DMS53 (cell line): ENCODE measurements around the gene SH2D7.
"Not testable (repeated sequence)": the region's sequence is repeated elsewhere in the genome, so short reads cannot be mapped to it uniquely, and the experiment has no call there.

Experiments used
- DNase-seq: peaks from one replicate; lab custom pipeline; 2025; lab: John Stamatoyannopoulos, UW

SH2D7 gene

DNA sequence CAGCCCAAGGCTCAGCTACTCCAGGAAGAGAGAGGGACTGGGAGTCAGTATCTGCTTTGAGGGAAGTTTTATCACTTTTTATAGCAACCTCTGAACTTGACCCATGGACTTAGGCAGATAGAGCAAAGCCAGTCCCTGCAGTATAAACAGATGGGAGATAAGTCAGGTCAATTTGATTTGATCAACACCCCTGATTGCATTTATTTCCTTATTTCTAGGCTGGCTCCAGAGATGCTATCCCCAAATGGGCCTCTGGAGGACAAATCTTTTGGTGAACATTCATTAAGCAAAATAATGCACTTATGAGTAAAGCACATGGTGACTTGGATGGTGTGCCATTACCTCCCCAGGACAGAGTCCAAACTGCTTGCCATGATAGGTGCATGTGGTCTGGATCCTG, 47.9 kb downstream of the SH2D7 start:
- DNase-seq: no peak

DNA sequence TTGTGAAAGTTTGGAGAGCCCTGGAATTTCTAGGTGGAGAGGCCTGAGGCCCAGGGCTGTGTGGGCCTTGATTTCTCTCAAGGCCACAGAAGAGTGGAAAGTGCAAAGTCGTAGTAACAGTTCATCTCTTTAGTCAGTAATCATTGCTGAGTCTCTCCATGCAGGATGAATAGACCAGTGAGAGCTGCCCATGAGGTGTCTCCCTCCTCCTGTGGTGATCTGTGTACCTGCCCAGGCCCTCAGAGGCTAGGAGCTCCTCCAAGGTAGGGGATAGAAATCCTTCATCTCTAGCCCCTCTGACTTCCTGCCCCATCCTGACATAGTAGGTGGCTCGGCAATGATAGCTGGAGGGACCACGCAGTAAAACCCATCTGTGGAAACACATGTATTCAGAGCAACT, 50.0 kb downstream of the SH2D7 start:
- DNase-seq: no peak

DNA sequence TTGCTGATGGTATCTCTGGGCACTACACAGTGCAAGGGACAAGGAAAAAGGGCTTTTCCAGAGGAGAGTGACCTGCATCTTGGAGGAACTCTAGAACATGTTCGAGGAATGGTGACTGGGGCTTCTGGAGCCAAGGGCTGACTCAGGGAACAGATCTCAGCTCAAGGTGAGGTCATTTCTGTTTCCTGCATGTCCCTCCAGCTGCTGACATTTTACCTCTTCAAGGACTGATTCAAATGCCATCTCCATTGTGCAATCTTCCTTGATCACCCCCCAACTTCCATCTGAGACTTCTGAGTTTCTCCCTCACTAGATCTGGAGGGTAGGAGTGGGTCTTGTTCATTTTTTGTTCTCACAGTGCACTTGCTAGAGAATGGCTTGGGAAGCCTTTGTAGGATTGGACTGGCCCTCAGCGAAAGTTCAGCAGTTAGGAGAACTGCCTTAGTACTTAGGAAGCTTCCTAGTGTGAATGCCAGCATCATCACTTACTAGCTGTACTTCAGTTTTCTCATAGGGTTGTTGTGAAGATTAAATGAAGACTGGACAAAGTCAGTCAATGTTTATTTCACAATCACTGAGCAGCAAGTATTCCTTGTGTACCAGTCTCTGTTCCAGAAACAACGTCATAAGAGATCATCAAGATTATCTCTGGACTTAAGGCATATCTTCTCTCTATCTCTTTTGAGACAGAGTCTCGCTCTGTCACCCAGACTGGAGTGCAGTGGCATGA, 54.2 kb downstream of the SH2D7 start:
- DNase-seq: no peak

DNA sequence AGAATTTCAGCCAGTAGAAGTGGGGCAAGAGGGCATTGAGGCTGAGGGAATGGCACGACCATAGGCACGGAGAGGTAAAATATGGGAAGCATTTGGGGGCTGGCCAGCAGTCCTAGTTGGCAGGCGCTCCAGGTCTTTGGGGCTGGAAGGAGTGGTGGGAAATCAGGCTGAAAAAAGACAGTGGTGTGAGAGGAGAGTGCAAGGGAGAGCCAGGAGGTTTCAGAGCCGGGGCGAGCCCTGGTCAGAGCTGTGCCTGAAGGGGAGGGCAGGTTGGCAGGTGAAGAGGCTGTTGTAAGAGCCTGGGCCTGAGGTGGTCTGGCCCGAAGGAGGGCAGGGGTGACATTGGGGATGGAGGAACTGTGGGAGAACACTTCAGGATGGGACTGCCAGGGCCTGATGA, 55.2 kb downstream of the SH2D7 start:
- DNase-seq: no peak

DNA sequence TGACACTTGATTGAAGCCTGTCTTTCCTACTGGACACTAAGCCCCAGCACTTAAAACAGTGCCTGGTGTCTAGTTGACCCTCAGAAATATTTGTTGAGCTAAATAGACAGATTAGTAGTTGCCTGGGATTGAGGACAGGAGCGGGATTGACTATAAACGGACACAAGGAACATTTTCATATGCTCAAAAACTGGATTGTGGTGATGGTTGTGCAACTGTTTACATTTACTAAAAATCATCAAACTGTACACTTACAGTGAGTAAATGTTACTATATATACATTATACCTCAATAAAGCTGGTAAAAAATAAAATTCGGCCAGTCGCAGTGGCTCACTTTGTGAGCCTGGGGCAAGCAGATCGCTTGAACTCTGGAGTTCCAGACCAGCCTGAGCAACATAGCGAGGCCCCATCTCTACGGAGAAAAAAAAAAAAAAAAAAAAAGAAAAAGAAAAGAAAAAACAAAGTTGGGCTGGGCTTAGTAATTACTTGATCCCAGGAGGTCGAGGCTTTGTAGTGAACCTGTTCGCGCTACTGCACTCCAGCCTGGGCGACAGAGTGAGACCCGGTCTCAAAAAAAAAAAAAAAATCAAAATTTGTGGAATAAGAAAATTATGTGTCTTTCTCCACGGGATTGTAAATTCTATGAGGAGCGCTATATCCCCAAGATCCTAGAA, 56.2 kb downstream of the SH2D7 start:
- DNase-seq: peak; percentile 40

GRCh38 chr15:78149068-78149804, 56.9 kb downstream of the SH2D7 start, which contains the start of gene IDH3A:
Gene IDH3A, plus strand, starts transcription at chr15:78149362. Its CDS starts 42 bp downstream, at chr15:78149404.
- peak; percentile 97 for DNase-seq

- DNase-seq: peak; percentile 69
Measured at GRCh38 chr15:78149805-78150751, 57.7 kb downstream of the SH2D7 start.

DNA sequence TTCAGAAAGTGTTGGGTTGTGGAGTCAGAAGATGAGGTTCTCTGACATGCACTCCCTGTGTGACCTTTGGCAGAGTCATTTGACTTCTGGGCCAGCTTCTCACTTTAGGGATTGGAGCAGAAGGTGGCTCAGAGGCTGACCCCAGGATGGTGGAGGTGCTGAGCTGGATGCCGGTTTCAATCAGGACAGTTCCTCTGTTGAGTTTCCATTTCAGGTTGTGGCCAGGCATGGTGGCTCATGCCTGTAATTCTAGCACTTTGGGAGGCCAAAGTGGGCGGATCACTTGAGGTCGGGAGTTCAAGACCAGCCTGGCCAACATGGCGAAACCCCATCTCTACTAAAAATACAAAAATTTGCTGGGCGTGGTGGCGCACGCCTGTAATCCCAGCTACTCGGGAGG, 58.7 kb downstream of the SH2D7 start:
- DNase-seq: not testable (repeated sequence)
